HUES6 (cell line): ENCODE data around the gene ZFP64.
"Not testable (repeated sequence)": the region's sequence is repeated elsewhere in the genome, so short reads cannot be mapped to it uniquely, and the experiment has no call there.

Experiments used
- H3K27ac ChIP-seq: 2 replicates; pipeline ENCODE4 v1.7.0; 2013; ENCODE audit warnings: low read depth, mild to moderate bottlenecking, low read length, inconsistent platforms
- H3K27me3 ChIP-seq: 2 replicates; pipeline ENCODE4 v1.6.1; 2013; ENCODE audit warnings: low read length; ENCODE audit not compliant: control insufficient read depth, insufficient read depth
- H3K36me3 ChIP-seq: 2 replicates; pipeline ENCODE4 v1.6.1; 2013; ENCODE audit warnings: low read length; ENCODE audit not compliant: control insufficient read depth, insufficient read depth
- H3K4me1 ChIP-seq: 2 replicates; pipeline ENCODE4 v1.6.1; 2013; ENCODE audit warnings: low read length; ENCODE audit not compliant: control insufficient read depth, insufficient read depth
- H3K4me3 ChIP-seq: 2 replicates; pipeline ENCODE4 v1.5.1; 2013; ENCODE audit warnings: low read depth, low read length
- H3K9ac ChIP-seq: one replicate; pipeline ENCODE4 v1.6.1; 2013; ENCODE audit warnings: mild to moderate bottlenecking, low read length
- H3K9me3 ChIP-seq: 2 replicates; pipeline ENCODE4 v1.6.1; 2013; ENCODE audit warnings: low read depth, low read length; ENCODE audit not compliant: control insufficient read depth, insufficient read depth

Gene ZFP64

GRCh38 chr20:52154575-52154974, 37.0 kb downstream of the ZFP64 start:
- Histone ChIP-seq H3K4me1 (no peaks in the 10 kb centered on the region), H3K27ac (no peak overlapping the region), H3K9ac (no peak overlapping the region), H3K36me3 (peaks cover 53% of the 10 kb centered on the region), H3K27me3 (no peaks in the 10 kb centered on the region), H3K4me3 (no peak overlapping the region), H3K9me3 (peaks cover 15% of the 10 kb centered on the region)

- H3K36me3 ChIP-seq = peaks cover 48% of the 10 kb centered on the region
- H3K9ac ChIP-seq = no peak overlapping the region
- H3K27ac ChIP-seq = no peak overlapping the region
- no peaks in the 10 kb centered on the region for H3K27me3 ChIP-seq
- H3K9me3 ChIP-seq = peaks cover 11% of the 10 kb centered on the region
- no peaks in the 10 kb centered on the region for H3K4me1 ChIP-seq
- H3K4me3 ChIP-seq = no peak overlapping the region
Measured at GRCh38 chr20:52153896-52154295, 37.7 kb downstream of the ZFP64 start.

- peaks cover 4% of the 10 kb centered on the region; the same call in 1 of the 2 replicates for H3K9me3 ChIP-seq
- no peak overlapping the region for H3K27ac ChIP-seq
- H3K36me3 ChIP-seq = peaks cover 40% of the 10 kb centered on the region
- H3K4me1 ChIP-seq = no peaks in the 10 kb centered on the region
- H3K27me3 ChIP-seq = no peaks in the 10 kb centered on the region
- H3K9ac ChIP-seq = no peak overlapping the region
- no peak overlapping the region for H3K4me3 ChIP-seq
Measured at GRCh38 chr20:52152921-52153320, 38.7 kb downstream of the ZFP64 start.

GRCh38 chr20:52152416-52152815, 39.2 kb downstream of the ZFP64 start:
- no peak overlapping the region for H3K27ac ChIP-seq
- no peak overlapping the region for H3K4me3 ChIP-seq
- peaks cover 3% of the 10 kb centered on the region; the same call in 1 of the 2 replicates for H3K9me3 ChIP-seq
- no peaks in the 10 kb centered on the region for H3K4me1 ChIP-seq
- H3K27me3 ChIP-seq = no peaks in the 10 kb centered on the region
- peaks cover 39% of the 10 kb centered on the region for H3K36me3 ChIP-seq
- no peak overlapping the region for H3K9ac ChIP-seq

GRCh38 chr20:52150440-52151258, 40.9 kb downstream of the ZFP64 start:
- Histone ChIP-seq H3K36me3 (peaks cover 28% of the 10 kb centered on the region), H3K27ac (no peak overlapping the region), H3K4me1 (no peaks in the 10 kb centered on the region), H3K9me3 (no peaks in the 10 kb centered on the region), H3K9ac (no peak overlapping the region), H3K4me3 (no peak overlapping the region), H3K27me3 (no peaks in the 10 kb centered on the region)

- Histone ChIP-seq H3K4me3 (no peak overlapping the region), H3K27ac (no peak overlapping the region), H3K4me1 (no peaks in the 10 kb centered on the region), H3K36me3 (0 out of 2 replicates have a peak, but pooled peaks cover 4% of the 10 kb centered on the region), H3K9ac (no peak overlapping the region), H3K27me3 (no peaks in the 10 kb centered on the region), H3K9me3 (peaks cover 11% of the 10 kb centered on the region)
Measured at GRCh38 chr20:52145587-52145986, 46.0 kb downstream of the ZFP64 start.

GRCh38 chr20:52143277-52143676, 48.3 kb downstream of the ZFP64 start:
- no peak overlapping the region for H3K27ac ChIP-seq
- H3K36me3 ChIP-seq = no peaks in the 10 kb centered on the region
- no peaks in the 10 kb centered on the region for H3K27me3 ChIP-seq
- H3K9ac ChIP-seq = no peak overlapping the region
- no peaks in the 10 kb centered on the region for H3K4me1 ChIP-seq
- H3K9me3 ChIP-seq = peaks cover 12% of the 10 kb centered on the region
- no peak overlapping the region for H3K4me3 ChIP-seq

- Histone ChIP-seq H3K36me3 (no peaks in the 10 kb centered on the region), H3K9ac (no peak overlapping the region), H3K27ac (no peak overlapping the region)
Measured at GRCh38 chr20:52142757-52143156, 48.8 kb downstream of the ZFP64 start.

GRCh38 chr20:52139986-52140385, 51.6 kb downstream of the ZFP64 start:
- Histone ChIP-seq H3K27ac (no peak overlapping the region), H3K9ac (no peak overlapping the region), H3K4me1 (no peaks in the 10 kb centered on the region), H3K9me3 (peaks cover 12% of the 10 kb centered on the region), H3K4me3 (no peak overlapping the region), H3K36me3 (no peaks in the 10 kb centered on the region), H3K27me3 (no peaks in the 10 kb centered on the region)

More at GRCh38 chr20:52142757-52143156, 48.8 kb downstream of the ZFP64 start:
- H3K9me3 ChIP-seq = peaks cover 12% of the 10 kb centered on the region
- no peak overlapping the region for H3K4me3 ChIP-seq
- H3K4me1 ChIP-seq = no peaks in the 10 kb centered on the region
- no peaks in the 10 kb centered on the region for H3K27me3 ChIP-seq

GRCh38 chr20:52137850-52138249, 53.7 kb downstream of the ZFP64 start:
- Histone ChIP-seq H3K36me3 (no peaks in the 10 kb centered on the region), H3K4me3 (no peak overlapping the region), H3K9me3 (peaks cover 12% of the 10 kb centered on the region), H3K27me3 (no peaks in the 10 kb centered on the region), H3K4me1 (no peaks in the 10 kb centered on the region), H3K9ac (no peak overlapping the region), H3K27ac (no peak overlapping the region)

GRCh38 chr20:52133714-52134113, 57.9 kb downstream of the ZFP64 start:
- H3K4me3 ChIP-seq = not testable (repeated sequence)

More at GRCh38 chr20:52133714-52134113, 57.9 kb downstream of the ZFP64 start:
- H3K9ac ChIP-seq, H3K4me1 ChIP-seq, H3K36me3 ChIP-seq, H3K27ac ChIP-seq, H3K27me3 ChIP-seq, H3K9me3 ChIP-seq: not testable (repeated sequence)
